ENCODE measurements around the gene DHRS12. TPM values are rescaled to one million over a fixed set of nuclear protein-coding genes. Genes with fewer than 3 reads are reported as not detected.

DHRS12 gene
- total RNA-seq (2022) (12.5 and 14.1 TPM in 2 replicates), Bru-seq, nascent RNA (percentile 52 among the genes with signal in this experiment), BruChase-seq, experiment 1, labeled RNA remaining after a 2-hour chase (percentile 62 among the genes with signal in this experiment), BruChase-seq, experiment 2, labeled RNA remaining after a 6-hour chase (percentile 72 among the genes with signal in this experiment)
- long read RNA-seq, transcript DHRS12-203 (10 exons, 1,162 nt): major isoform, 8 of 32 reads
- long read RNA-seq, partial matches to known transcripts: 0 of 32 reads
- long read RNA-seq, other reads (novel, unspliced or antisense): 22 of 32 reads

- Histone ChIP-seq H3K27me3 (replicated peaks; ENCODE audit: control insufficient read depth, insufficient read depth, low read length) (no peaks in the 10 kb centered on the region), H3K36me3 (ENCODE audit: control insufficient read depth, insufficient read depth, low read length) (no peaks in the 10 kb centered on the region), H3K4me1 (peaks cover 8% of the 10 kb centered on the region; the same call in 1 of the 2 replicates), H3K9me3 (no peaks in the 10 kb centered on the region), H3K4me3 (ENCODE audit: low read depth, low read length) (peak within 1 kb of the TSS; percentile 69)
- intact Hi-C loops (cut with micrococcal nuclease; ENCODE audit: unreplicated experiment): loop anchor here (1.0 to 10.0 kb wide), 4 partner anchors 71 to 651 kb away; partner anchors contain the start of genes CKAP2, INTS6, VPS36 and WDFY2
- Mint-ChIP-seq H3K9me3 (ENCODE audit: unreplicated experiment) (no peaks in the 10 kb centered on the region), H3K36me3 (ENCODE audit: insufficient read depth, unreplicated experiment) (peaks cover 15% of the 10 kb centered on the region), H3K27me3 (ENCODE audit: insufficient read depth, unreplicated experiment) (no peaks in the 10 kb centered on the region), H3K4me1 (ENCODE audit: low read depth, unreplicated experiment) (peaks cover 9% of the 10 kb centered on the region), H3K4me3 (ENCODE audit: unreplicated experiment) (peak within 1 kb of the TSS; percentile 89), H3K27ac (ENCODE audit: unreplicated experiment) (peak within 1 kb of the TSS; percentile 94)
- no peak for TF ChIP-seq CTCF (IDR thresholded peaks at IDR 0.05; ENCODE audit: insufficient read depth in 1 of 2, low read depth in 1 of 2, low read length in 1 of 2, severe bottlenecking in 1 of 2, unreplicated experiment in 1 of 2)
- BruUV-seq (replicated peaks): no TSS peak
- ChIA-PET CTCF (no interaction called here), POLR2A (interaction anchor here (0.6 to 1.5 kb wide), 4 partner anchors 52 to 373 kb away, joined by 3 to 9 read pairs (median 4); partner anchors contain the start of gene INTS6)
- DNase-seq: peak; percentile 92 to 94
Observed at GRCh38 chr13:51803422-51804294, at the start of gene DHRS12. Gene DHRS12, minus strand, starts transcription at chr13:51804163. Its CDS starts 4,504 bp downstream, at chr13:51799659.

- DNase-seq: peak in 1 of 2 experiments; percentile 48
- Histone ChIP-seq H3K4me1 (no peaks in the 10 kb centered on the region), H3K9me3 (no peaks in the 10 kb centered on the region), H3K27me3 (replicated peaks; ENCODE audit: control insufficient read depth, insufficient read depth, low read length) (no peaks in the 10 kb centered on the region), H3K4me3 (ENCODE audit: low read depth, low read length) (no peak overlapping the region), H3K36me3 (ENCODE audit: control insufficient read depth, insufficient read depth, low read length) (no peaks in the 10 kb centered on the region)
- CTCF ChIA-PET: no interaction called here
- Mint-ChIP-seq H3K9me3 (ENCODE audit: unreplicated experiment) (no peaks in the 10 kb centered on the region), H3K4me3 (ENCODE audit: unreplicated experiment) (no peak overlapping the region), H3K36me3 (ENCODE audit: insufficient read depth, unreplicated experiment) (no peaks in the 10 kb centered on the region), H3K27ac (ENCODE audit: unreplicated experiment) (no peak overlapping the region), H3K4me1 (ENCODE audit: low read depth, unreplicated experiment) (peaks cover 16% of the 10 kb centered on the region), H3K27me3 (ENCODE audit: insufficient read depth, unreplicated experiment) (no peaks in the 10 kb centered on the region)
- BruUV-seq (replicated peaks): no TSS peak
- peak; percentile 49 to 51 for TF ChIP-seq CTCF (IDR thresholded peaks at IDR 0.05; ENCODE audit: insufficient read depth in 1 of 2, low read depth in 1 of 2, low read length in 1 of 2, severe bottlenecking in 1 of 2, unreplicated experiment in 1 of 2)
- POLR2A ChIA-PET: no interaction called here
- intact Hi-C loops (cut with micrococcal nuclease; ENCODE audit: unreplicated experiment): no loop called here
Observed at GRCh38 chr13:51849145-51850101, 45.5 kb upstream of the DHRS12 start.

Data from Caco-2 (cell line).